HUDEP-2 (cell line): Measurements from ENCODE around the gene FAM89A.
"Not testable (repeated sequence)": the region's sequence is repeated elsewhere in the genome, so short reads cannot be mapped to it uniquely, and the experiment has no call there.

Experiments
- DNase-seq, 76 experiments: peaks; one replicate each; lab custom pipeline; 2025; ENCODE audit not compliant: unreplicated experiment in 76 of 76; lab: John Stamatoyannopoulos, UW

Gene FAM89A

DNA sequence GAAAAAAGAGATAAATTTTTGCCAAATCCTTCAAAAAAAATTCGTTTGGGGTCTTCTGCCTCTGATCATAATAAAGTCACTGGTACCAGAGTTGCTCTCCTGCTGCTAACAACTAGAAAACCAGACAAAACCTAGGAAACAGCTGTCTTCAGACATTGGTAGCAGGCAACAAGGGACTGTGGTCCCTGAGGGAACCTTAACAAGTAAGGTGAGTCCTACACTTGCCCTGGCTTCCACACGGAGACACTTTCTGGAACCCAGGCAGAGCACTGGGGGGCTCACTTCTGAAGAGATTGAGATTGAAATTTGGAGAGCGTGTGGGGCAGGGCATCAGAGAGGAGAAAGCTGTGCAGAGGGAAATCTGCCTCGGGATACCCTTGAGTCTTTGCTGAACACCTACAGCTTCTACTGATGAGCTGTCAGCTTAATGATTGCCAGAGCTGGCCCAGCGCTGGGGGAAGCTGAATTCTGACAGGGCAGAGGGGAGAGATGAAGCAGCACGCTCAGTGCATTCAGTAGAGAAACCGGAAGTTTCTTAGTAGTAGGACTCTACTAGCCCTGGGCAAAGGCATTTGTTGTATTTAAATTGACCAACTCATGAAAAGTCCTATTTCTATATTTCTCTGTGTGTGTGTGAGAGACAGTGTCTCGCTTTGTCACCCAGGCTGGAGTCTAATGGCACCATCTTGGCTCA lies 18.5 kb upstream of the FAM89A start:
- DNase-seq: no peak

DNA sequence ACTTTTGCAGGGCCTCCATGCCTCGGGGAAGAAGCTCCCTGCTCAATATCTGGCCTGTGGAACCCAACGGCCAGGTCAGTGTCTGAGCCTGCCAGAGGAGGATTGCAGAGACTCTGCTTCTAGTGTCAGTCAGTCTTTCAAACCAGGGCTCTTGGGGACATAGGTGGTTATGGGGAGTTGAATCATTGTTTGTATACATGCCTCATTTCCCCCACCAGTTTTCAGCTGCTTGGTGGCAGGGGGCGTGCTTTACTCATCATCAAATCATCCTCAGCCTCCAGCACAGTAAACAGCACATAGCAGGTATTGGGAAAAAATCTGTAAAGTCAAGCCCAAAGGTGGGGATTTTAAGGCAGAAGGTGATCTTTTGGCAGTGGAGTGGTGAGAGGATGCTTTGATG lies 17.4 kb upstream of the FAM89A start:
- no peak for DNase-seq

DNA sequence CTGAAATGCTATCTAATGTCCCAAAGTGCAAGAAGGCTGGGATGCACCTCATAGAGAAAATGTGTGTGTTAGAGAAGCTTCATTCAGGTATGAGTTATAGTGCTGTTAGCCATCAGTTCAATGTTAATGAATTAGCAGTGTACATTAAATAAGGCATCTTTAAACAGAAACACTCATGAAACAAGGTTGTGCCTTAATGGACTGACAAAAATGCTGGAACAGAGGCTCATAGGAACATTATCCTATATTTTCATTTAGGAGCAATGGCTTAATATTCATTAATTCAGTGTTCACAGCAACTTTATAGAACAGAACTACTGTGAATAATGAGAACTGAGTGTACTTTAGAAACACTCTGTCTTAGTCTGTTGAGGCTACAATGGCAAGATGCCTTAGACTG lies 15.2 kb upstream of the FAM89A start:
- DNase-seq: no peak

DNA sequence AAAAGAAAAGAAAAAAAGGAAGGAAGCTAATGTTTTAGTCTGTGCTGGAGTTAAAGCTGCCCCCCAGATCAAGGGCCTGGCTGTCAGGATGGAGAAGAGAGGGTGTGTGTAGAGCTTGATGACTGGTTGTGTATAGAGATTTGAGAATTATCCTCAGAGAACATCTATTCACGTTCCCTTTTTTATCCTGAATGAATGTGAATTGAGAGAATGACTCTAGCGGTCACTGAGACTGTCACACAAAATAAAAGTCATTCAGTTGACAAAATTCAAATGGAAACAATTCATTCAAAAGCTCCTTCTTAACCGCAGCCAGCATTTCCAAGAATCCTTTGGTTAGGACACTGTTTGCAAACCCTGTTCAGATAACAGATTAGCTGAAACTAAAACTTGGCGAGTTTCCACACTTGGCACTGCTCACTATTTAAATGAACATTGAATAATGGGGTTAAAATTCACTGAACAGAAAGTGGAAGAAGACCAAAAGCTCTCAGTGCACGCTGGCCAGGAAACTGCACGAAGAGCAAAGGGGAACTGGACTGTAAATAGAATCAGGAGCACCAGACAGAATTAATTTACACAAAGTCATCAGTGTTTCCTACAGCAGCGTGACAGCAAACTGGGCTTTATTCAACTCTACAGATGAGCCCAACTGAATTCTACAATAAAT lies 13.6 kb upstream of the FAM89A start:
- peak in 72 of 76 experiments; percentile 14 to 98 (median 79) for DNase-seq

DNA sequence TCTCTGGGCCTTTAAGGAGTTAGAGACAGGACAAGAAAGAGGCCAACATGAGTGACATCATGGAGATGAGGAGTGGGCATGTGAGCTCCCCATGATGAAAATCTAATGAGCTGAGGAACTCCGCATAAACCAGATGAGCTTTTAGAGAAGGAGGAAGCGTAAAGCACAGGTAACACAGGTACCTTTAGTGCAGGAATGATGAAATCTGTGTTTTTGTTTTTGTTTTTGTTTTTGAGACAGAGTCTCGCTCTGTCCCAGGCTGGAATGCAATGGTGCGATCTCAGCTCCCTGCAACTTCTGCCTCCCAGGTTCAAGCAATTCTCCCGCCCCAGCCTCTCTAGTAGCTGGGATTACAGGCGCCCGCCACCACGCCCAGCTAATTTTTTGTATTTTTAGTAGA lies 12.7 kb upstream of the FAM89A start:
- no peak for DNase-seq

DNA sequence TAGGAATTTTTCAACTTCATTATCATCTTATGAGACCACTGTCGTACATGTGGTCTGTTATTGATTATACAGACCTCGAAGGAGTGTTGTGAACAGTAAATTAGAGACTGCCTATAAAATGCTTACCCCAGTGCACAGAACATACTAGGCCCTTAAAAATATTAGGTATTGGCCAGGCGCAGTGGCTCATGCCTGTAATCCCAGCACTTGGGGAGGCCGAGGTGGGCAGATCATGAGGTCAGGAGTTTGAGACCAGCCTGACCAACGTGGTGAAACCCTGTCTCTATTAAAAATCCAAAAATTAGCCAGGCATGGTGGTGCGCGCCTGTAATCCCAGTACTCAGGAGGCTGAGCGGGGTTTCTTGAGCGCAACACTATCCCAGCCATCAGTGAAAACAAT lies 10.9 kb upstream of the FAM89A start:
- DNase-seq: not testable (repeated sequence)

DNA sequence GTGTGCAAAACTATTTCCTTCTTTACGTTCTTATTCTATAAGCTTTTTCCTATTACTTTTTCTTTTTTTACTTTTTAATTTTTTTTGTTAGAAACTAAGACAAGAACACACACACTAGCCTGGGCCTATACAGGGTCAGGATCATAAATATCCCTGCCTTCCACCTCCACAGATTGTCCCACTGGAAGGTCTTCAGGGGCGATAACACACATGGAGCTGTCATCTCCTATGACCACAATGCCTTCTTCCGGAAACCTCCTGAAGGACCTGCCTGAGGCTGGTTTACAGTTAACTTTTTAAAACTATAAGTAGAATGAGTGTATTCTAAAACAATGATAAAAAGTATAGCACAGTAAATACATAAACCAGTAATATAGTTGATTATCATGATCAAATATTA lies 10.3 kb upstream of the FAM89A start:
- DNase-seq: no peak

DNA sequence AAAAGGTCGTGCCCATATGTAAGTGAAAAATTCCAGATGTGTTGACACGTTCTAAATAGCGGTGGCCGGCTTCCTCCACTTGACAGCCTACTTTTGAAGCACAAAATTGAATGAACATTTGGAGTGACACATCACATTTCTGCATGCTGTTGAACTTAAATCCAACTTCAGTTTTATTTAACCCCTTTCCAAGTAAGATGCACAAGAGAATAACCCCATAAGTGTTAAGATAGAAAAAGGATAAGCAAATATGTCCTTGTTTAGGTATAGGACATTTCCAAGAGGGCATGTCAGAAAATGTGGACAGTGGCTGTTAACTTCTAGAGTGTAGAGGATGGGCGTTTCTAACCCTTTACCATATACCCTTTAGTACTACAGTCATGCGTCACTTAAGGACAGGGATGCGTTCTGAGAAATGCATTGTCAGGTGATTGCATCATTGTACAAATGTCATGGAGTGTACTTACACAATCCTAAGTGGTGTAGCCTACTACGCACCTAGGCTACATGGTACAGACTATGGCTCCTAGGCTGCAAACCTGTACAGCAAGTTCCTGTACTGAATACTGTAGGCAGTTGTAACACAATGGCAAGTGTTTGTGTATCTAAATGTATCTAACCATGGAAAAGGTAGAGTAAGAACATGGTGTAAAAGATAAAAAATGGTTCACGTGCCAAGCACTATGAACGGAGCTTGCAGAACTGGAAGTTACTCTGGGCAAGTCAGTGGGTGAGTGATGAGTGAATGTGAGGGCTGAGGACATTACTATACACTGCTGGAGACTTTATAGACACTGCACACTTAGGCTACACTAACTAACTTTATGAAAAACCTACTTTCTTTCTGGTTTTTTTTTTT lies 9.3 kb upstream of the FAM89A start:
- DNase-seq: no peak

DNA sequence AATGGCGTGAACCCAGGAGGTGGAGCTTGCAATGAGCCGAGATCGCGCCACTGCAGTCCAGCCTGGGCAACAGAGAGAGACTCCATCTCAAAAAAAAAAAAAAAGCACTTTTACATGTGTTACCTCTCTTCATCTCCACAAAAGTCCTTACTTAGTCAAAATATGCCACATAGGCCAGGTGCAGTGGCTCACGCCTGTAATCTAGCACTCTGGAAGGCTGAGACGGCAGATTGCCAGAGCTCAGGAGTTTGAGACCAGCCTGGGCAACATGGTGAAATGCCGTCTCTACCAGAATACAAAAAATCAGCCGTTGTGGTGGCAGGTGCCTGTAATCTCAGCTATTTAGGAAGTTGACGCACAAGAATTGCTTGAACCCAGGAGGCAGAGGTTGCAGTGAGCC lies 8.4 kb upstream of the FAM89A start:
- DNase-seq: not testable (repeated sequence)

DNA sequence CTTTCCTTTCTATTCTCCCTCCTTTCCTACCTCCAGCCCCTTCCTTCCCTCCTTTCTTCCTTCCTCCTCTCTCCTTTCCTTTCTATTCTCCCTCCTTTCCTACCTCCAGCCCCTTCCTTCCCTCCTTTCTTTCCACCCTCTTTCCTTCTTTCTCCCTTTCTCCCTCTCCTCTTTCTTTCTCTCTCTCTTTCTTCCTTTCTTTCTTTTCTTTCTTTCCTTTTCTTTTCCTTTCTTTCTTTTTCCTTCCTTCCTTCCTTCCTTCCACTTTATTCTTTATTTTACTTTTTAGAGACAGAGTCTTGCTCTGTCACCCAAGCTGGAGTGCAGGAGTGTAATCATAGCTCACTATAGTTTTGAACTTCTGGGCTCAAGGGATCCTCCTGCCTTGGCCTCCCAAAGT lies 7.5 kb upstream of the FAM89A start:
- not testable (repeated sequence) for DNase-seq

DNA sequence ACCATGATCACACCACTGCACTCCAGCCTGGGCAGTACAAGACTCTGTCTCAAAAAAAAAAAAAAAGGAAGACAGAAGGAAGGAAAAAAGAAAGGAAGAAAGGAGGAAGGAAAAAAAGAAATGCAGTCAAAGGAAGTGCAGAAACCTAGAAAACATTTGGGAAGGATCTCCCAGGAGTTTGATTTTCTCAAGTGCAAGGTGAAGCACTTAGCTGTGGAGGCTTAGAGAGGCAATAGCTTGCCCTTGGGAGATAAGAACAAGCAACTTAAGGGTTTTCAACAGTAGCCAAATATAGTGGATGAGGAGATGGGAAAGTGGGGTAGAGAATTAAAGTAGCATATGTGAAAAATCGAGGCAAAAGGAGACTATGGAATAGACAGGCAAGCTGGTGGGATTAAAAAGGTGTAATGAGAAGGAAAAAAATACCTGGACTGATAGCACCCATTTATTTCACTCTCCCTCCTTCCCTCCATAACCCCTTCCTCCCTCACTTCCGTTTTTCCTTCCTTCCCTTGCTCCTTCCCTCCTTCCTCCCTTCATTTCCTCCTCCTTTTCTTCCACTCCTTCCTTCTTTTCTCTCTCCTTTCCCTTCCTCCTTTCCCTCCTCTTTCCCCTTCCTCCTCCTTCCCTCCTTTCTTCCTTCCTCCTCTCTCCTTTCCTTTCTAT lies 6.8 kb upstream of the FAM89A start:
- DNase-seq: peak in 9 of 76 experiments; percentile 6 to 59 (median 23)

DNA sequence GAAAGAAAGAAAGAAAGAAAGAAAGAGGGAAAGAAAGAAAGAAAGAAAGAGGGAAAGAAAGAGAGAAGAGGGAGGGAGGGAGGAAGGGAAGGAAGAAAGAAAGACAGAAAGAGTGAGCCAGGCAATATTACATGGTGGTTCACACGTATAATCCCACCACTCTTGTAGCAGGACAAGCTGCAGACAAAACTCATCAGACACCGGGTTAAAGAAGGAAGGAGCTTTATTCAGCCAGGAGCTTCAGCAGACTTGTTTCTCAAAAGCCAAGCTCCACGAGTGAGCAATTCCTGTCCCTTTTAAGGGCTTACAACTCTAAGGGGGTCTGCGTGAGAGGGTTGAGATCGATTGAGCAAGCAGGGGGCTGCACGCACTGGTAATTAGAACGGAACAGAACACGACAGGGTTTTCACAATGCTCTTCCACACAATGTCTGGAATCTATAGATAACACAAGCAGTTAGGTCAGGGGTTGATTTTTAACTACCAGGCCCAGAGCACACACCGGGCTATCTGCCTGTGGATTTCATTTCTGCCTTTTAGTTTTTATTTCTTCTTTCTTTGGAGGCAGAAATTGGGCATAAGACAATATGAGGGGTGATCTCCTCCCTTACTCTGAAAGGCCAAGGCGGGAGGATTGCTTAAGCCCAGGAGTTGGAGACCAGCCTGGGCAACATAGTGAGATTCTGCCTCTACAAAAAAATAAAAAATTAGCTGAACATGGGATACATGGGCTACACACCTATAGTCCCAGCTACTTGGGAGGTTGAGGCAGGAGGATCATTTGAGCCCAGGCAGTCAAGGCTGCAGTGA lies 6.1 kb upstream of the FAM89A start:
- peak in 32 of 76 experiments; percentile 10 to 64 (median 28) for DNase-seq

DNA sequence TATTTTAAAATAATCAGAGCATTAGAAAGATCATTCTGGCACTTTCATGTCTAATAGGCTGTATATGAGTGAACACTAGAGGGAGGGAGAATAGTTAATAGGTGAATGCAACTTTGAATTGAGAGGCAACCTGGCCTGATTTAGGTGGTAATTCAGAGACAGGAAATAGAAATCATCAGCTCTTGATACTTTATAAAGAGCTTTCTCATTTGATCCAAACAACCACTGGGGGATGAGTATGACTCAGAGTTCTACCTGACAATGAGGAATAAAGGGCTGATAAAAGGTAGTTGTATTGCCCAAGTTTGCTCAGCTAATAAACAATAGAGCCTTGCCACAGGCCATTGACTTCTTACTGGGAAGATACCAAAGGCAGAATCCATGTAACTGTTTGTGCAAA lies 5.2 kb upstream of the FAM89A start:
- peak in 6 of 76 experiments; percentile 7 to 36 (median 29) for DNase-seq

DNA sequence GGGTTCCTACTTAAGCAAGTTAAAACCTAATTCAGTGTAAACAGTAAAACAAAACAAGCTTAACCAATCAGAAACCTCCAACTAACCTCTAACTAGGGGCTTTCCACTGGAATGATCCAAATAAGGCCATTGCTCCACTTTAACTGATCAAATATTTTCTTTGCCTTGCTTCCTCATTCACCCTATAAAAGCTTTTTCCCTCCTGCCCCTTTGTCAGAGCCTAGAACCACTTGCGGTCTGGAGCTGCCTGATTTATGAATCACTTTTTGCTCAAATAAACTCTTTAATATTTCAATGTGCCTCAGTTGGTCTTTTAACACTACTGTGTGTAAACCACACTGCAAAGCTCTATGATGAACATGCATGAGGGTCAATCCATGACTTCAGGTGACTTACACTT lies 4.5 kb upstream of the FAM89A start:
- no peak for DNase-seq

DNA sequence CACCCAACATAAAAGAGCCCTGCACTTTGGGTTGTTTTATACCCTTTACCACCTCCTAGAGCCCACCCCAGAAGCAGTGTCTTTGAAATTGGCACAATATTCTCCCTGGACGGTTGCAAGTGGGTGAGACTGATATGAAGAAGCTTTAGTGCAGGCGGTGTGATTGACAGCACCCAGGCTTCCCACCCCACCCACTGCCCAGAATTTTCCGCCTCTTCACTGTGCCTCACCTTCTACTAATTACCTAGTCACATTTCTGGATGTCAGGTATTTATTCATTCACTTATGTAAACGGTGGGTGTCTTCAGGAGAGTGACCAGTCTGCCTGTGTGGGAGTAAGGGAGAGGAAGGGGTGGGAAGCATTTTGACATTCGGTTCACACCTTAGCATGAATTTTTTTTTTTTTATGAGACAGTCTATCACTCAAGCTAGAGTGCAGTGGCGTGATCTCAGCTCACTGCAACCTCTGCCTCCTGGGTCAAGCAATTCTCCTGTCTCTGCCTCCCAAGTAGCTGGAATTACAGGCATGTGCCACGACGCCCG lies 1.7 kb upstream of the FAM89A start:
- DNase-seq: peak in 73 of 76 experiments; percentile 13 to 87 (median 62)

DNA sequence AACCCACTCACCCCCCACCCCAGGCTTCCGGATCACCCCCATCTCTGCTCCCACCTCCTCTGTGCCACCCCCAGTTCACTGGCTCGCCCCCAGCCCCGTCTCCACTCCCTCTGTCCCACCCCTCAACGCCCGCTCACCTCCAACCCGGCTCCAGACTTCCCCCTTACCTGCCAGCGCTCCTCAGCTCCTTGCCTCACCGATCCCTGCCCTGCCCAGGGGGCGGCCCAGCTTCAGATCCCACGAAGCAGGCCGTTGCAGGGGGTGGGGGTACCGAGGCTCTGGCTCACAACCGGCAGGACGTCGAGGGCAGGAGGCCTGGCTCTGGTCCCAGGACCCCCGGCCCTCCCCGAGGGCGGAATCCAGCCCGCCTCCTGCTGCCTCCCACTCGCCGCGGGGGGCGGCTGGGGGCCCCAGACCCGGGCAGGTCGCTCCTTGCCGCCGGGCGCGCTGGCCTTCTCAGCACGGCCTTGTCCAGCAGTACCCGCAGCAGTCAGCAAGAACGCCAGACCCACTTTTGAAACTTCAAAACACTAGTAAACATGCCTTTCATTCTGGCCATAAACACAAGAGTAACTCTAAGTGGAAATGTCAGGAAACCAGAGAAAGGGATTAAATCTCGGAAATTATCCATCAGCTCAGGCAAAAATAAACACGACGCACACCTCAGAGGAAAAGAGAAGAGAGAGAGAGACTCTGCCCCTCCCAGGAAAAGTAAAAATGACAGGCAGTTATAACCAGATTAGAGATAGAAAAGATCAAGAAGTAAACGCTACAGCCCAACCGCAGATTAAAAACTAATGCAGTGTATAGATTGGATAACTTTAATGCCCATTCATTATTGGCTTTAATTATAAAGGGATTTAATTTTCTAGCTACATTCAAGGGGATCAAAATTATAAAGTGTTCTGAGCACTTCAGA lies 1.0 kb upstream of the FAM89A start:
- DNase-seq: peak in 29 of 76 experiments; percentile 10 to 87 (median 55)

DNA sequence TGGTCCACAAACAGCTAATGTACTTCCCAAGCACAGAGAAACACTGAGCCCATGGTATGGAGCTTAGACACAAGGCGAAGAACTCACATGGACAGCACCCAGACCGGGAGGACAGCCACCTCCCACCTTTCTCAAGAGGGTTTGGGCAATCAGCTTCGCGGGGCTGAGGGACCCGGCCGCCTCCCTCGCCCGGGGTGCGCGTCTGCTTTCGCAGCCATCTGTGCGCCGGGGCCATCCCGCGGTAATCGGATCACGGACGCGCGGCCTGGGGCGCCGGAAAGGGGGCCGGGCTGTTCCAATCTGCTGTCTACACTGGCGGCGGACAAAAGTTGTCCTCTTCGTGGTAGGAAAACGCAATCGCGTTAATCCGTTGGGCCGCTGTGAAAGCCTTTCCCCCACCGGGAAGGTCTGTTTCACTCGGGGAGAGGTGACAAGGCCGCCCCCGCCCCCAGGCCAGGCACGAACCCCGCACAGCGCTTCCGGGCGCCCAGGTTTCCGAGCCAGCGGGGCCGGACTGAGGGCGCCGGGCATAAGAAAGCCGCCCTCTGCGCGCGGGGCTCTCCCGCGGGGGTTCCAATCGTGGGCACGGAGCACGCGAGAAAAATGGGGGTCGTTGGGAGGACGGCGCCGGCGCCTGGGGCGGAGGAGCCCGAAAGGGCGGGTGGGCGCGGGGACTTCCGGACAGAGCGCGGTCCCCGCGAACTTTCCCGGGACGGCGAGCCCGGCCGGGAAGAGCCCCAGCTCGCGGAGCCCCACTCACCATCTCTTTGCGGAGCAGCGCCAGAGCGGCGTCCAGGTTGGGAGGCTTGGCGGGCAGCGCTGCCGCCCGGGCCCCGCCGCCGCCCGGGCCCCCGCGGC lies 664 bp downstream of the FAM89A start:
- peak in 27 of 76 experiments; percentile 15 to 53 (median 32) for DNase-seq
